ENCODE measurements around the gene ZNF275. TPM values are rescaled to one million over a fixed set of nuclear protein-coding genes. Genes with fewer than 3 reads are reported as not detected.
"Not testable (repeated sequence)": the region's sequence is repeated elsewhere in the genome, so short reads cannot be mapped to it uniquely, and the experiment has no call there.

ZNF275 gene
- polyA plus RNA-seq, 1 donor from 2014 or later, result 4.9 TPM

DNA sequence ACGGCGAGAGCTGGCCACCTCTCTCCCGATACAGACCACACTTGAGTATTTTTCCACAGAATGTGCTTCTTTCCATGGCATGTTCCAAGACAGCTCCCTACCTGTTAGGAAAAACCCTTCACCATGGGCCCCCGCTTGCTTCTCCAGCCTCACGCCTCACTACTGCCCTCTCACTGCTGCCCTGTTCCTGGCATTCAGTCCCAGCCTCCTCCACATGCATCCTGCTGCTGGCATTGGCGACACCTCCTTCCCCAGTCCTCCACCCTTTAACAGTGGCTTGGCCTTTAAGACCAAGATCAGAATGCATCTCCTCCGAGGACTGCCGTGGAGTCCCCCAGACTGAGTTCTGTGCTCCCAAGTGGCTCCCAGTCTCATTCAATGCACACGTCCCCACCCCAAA, 23.1 kb upstream of the ZNF275 start:
- Mint-ChIP-seq H3K4me3 (no peak overlapping the region), H3K27ac (no peak overlapping the region), H3K36me3 (no peaks in the 10 kb centered on the region), H3K9me3 (no peaks in the 10 kb centered on the region), H3K4me1 (no peaks in the 10 kb centered on the region), H3K27me3 (peaks cover 9% of the 10 kb centered on the region)

GRCh38 chrX:153312041-153312440, 21.9 kb upstream of the ZNF275 start:
- Mint-ChIP-seq H3K27ac (no peak overlapping the region), H3K9me3 (no peaks in the 10 kb centered on the region), H3K4me1 (no peaks in the 10 kb centered on the region), H3K27me3 (peaks cover 7% of the 10 kb centered on the region), H3K4me3 (no peak overlapping the region), H3K36me3 (no peaks in the 10 kb centered on the region)

- H3K4me1 Mint-ChIP-seq, result no peaks in the 10 kb centered on the region
- peaks cover 7% of the 10 kb centered on the region for H3K27me3 Mint-ChIP-seq
- H3K4me3 Mint-ChIP-seq, result no peak overlapping the region
- peak overlapping the region in 1 of 3 donors; percentile 59 for H3K27ac Mint-ChIP-seq
- H3K36me3 Mint-ChIP-seq, result no peaks in the 10 kb centered on the region
- H3K9me3 Mint-ChIP-seq, result no peaks in the 10 kb centered on the region
Observed at GRCh38 chrX:153312842-153313241, 21.1 kb upstream of the ZNF275 start.

DNA sequence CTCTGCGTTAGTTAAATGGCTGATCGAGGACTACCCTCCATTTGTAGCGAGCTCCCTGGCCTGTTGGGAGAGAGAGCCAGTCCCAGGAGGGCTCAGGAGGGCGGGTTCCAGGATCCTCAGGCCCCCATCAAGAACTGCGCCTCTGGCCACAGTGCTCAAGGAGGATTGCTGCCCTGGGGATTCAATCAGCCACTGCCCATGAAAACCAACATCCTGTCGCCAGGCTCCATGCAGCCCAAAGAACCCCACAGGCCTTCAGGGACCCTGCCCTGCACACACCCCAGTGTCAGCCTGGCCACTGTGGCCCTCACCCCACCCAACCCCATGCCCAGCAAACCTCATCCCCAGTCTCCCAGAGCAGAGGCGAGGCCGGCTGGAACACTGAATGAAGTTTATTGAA, 16.6 kb upstream of the ZNF275 start:
- no peaks in the 10 kb centered on the region for H3K9me3 Mint-ChIP-seq

DNA sequence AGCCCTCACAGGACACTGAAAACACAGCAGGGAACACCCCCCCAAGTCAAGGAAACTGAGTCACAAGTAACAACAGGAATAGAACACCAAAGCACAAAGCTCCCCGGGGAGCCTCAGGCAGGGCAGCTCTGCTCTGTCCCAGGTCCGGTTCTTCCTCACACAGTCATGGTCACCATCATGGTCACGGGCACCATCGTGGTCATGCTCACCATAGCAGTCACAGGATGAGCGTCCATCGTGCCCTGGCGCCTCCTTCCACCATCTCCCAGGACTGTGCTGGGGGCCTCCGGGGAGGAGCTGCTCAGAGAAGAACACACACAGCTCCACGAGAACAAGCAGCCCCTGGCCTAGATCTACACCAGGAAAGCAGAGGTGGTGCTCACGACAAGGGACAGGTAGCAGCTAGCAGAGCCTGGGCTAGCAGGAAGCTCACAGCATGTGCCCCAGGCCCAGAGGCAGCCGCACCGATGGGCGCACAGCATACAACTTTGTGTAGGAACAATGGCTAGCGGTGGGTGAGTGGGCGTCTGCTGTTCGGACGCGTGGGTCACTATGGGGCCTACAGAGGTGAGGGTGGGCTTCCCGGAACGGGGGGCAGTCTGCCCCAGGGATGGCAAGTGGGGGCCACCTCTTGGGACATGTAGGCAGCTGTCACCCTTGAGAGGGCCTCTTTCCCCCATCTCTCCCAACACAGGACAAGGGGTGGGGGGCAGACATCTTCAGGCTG, 15.8 kb upstream of the ZNF275 start:
- Mint-ChIP-seq H3K27me3 (no peaks in the 10 kb centered on the region), H3K9me3 (no peaks in the 10 kb centered on the region), H3K27ac (no peak overlapping the region), H3K4me1 (no peaks in the 10 kb centered on the region), H3K36me3 (no peaks in the 10 kb centered on the region), H3K4me3 (no peak overlapping the region)

More for the DNA sequence above, 16.6 kb upstream of the ZNF275 start:
- Mint-ChIP-seq H3K27ac (no peak overlapping the region), H3K4me3 (peak overlapping the region in 1 of 4 donors; percentile 3), H3K4me1 (no peaks in the 10 kb centered on the region), H3K36me3 (no peaks in the 10 kb centered on the region), H3K27me3 (no peaks in the 10 kb centered on the region)

DNA sequence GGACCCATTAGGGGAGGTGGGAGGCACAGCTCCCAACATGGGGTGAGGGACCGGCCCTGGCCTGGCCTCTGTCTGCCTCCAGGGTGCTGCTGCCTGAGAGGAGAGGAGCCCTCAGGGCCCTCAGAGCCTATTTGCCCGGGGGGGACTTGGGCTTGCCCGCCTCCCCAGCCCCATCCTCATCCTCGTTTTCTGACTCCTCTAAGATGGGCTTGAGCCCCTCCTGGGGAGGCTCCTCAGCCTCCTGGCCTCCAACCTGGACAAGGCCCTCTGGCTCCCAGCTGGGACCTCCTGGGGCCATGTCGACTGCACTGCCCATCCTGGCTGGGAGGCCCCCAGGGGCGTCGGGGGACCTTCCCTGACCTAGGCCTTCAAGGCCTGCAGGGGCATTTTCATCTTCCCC, 15.1 kb upstream of the ZNF275 start:
- no peaks in the 10 kb centered on the region for H3K36me3 Mint-ChIP-seq
- H3K9me3 Mint-ChIP-seq, result no peaks in the 10 kb centered on the region
- H3K27me3 Mint-ChIP-seq, result no peaks in the 10 kb centered on the region
- no peaks in the 10 kb centered on the region for H3K4me1 Mint-ChIP-seq
- no peak overlapping the region for H3K27ac Mint-ChIP-seq
- no peak overlapping the region for H3K4me3 Mint-ChIP-seq

- Mint-ChIP-seq H3K36me3 (no peaks in the 10 kb centered on the region), H3K9me3 (no peaks in the 10 kb centered on the region), H3K27ac (no peak overlapping the region), H3K27me3 (no peaks in the 10 kb centered on the region), H3K4me3 (no peak overlapping the region), H3K4me1 (no peaks in the 10 kb centered on the region)
Observed at GRCh38 chrX:153319295-153320046, 14.5 kb upstream of the ZNF275 start.

DNA sequence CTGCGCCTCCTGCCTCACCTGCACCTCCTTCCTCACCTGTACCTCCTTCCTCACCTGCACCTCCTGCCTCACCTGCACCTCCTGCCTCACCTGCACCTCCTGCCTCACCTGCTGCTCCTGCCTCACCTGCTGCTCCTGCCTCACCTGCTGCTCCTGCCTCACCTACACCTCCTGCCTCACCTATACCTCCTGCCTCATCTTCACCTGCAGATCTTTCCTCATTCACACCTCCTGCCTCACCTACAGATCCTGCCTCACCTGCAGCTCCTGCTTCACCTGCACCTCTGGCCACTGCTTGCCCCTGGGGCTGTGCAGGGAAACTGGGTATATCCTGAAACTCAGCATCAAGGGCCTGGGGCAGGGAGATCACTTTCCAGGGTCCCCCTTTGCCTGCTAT, 13.9 kb upstream of the ZNF275 start:
- H3K36me3 Mint-ChIP-seq, H3K27me3 Mint-ChIP-seq, H3K4me3 Mint-ChIP-seq, H3K9me3 Mint-ChIP-seq, H3K4me1 Mint-ChIP-seq, H3K27ac Mint-ChIP-seq: not testable (repeated sequence)

- Mint-ChIP-seq H3K36me3 (peaks cover 2% of the 10 kb centered on the region), H3K4me3 (no peak overlapping the region), H3K27me3 (no peaks in the 10 kb centered on the region), H3K4me1 (peaks cover 0 to 2% (median 0%) of the 10 kb centered on the region in 3 donors), H3K9me3 (peaks cover 0 to 4% (median 0%) of the 10 kb centered on the region in 3 donors), H3K27ac (no peak overlapping the region)
Observed at GRCh38 chrX:153320555-153321184, 13.3 kb upstream of the ZNF275 start.

- Mint-ChIP-seq H3K4me3 (no peak within 1 kb of the TSS), H3K9me3 (peaks cover 0 to 5% (median 2%) of the 10 kb centered on the region in 3 donors), H3K4me1 (peaks cover 0 to 2% (median 0%) of the 10 kb centered on the region in 3 donors), H3K27me3 (no peaks in the 10 kb centered on the region), H3K27ac (no peak within 1 kb of the TSS), H3K36me3 (peaks cover 2% of the 10 kb centered on the region)
Observed at GRCh38 chrX:153321381-153322124, 12.4 kb upstream of the ZNF275 start, which contains the start of gene PNMA6F. TSS of gene PNMA6F (minus strand) at chrX:153321767. CDS start at chrX:153320674, 1,093 bp downstream.

- Mint-ChIP-seq H3K4me3 (no peak overlapping the region), H3K36me3 (peaks cover 2% of the 10 kb centered on the region), H3K27me3 (peaks cover 8% of the 10 kb centered on the region), H3K27ac (no peak overlapping the region), H3K9me3 (peaks cover 2 to 27% (median 6%) of the 10 kb centered on the region in 3 donors), H3K4me1 (peaks cover 0 to 2% (median 2%) of the 10 kb centered on the region in 3 donors)
Observed at GRCh38 chrX:153327561-153327960, 6.4 kb upstream of the ZNF275 start.

DNA sequence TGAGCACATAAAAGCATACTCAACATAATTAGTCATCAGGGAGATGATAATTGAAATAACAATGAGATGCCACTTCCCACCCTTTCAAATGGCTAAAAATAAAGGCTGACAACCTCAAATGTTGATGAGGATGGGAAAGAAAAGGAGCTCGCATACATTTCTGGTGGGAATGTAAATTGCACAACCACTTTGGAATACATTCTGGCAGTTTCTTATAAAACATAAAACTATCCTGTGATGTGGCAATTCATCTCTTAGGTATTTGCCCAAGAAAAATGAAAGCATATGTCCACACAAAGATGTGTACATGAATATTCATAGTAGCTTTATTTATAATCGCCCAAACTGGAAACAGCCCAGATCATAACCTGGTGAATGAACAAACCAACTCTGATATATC, 687 bp upstream of the ZNF275 start:
- Mint-ChIP-seq H3K27ac (peak overlapping the region in 1 of 3 donors; percentile 42), H3K9me3 (peaks cover 2 to 10% (median 2%) of the 10 kb centered on the region in 3 donors), H3K36me3 (no peaks in the 10 kb centered on the region), H3K4me3 (peak overlapping the region in 3 of 4 donors; percentile 58 to 93 (median 80)), H3K4me1 (peaks cover 18 to 24% (median 22%) of the 10 kb centered on the region in 3 donors), H3K27me3 (no peaks in the 10 kb centered on the region)

DNA sequence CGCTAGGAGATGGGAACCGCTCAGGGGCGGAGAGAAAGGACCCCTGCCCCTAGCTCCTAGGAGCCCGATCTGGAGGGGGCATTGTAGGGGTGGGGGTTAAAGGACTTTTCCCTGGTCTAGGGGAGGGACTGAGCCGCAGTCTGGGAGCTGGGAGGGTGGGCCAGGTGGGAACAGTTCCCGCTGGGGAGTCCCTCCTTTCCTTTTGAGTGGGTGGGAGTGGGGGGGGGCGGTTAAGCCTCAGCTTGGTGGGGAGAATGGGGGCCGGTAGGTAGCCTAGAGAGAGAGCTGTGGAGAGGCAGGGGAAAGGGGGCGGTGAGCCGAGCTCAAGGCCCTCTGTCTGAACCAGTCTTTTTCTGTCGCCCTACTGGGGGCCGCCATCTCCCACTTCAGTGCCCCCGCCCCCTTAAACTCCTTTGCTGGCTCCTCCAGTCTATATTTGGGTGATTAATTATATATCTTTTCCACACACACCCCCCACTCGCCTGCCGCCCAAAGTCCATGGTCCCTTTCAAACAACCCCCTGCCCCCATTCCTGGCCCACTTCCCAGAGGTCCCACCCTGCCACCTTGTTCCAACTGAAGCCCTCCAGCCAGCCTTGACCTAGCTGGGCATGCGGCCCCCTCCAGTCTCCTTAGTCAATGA, 822 bp downstream of the ZNF275 start:
- Mint-ChIP-seq H3K36me3 (no peaks in the 10 kb centered on the region), H3K27me3 (no peaks in the 10 kb centered on the region), H3K27ac (peak overlapping the region in 2 of 3 donors; percentile 76 to 86), H3K4me3 (peak overlapping the region; percentile 81 to 95 (median 85)), H3K4me1 (peaks cover 18 to 28% (median 25%) of the 10 kb centered on the region in 3 donors), H3K9me3 (no peaks in the 10 kb centered on the region)

Measured in IgD-negative memory B cell (primary cell).